ENCODE measurements around the gene RBFOX1.

DNA sequence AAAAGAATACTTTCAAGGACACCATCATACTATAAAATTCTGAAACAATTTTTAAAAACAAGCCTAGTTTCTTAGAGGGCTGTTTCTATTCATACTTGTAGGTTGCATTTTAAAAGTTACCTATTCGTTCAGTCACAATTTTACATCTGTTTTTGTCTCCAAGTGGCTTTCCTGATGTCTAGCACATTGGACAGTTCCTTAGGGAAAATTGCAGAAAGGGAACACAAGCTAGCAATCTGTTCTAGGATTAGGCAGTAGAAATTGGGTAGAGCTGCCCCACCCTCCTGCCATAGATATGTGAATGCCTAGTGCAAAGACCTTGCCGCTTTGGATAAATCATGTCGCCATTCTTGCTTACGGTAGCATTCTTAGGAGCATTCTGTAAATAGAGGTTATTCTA lies 358.9 kb downstream of the RBFOX1 start:
- TF ChIP-seq EZH2 (IDR thresholded peaks at IDR 0.05; ENCODE audit: insufficient read depth, low read length), result no peak
- TF ChIP-seq, protein P1, sequence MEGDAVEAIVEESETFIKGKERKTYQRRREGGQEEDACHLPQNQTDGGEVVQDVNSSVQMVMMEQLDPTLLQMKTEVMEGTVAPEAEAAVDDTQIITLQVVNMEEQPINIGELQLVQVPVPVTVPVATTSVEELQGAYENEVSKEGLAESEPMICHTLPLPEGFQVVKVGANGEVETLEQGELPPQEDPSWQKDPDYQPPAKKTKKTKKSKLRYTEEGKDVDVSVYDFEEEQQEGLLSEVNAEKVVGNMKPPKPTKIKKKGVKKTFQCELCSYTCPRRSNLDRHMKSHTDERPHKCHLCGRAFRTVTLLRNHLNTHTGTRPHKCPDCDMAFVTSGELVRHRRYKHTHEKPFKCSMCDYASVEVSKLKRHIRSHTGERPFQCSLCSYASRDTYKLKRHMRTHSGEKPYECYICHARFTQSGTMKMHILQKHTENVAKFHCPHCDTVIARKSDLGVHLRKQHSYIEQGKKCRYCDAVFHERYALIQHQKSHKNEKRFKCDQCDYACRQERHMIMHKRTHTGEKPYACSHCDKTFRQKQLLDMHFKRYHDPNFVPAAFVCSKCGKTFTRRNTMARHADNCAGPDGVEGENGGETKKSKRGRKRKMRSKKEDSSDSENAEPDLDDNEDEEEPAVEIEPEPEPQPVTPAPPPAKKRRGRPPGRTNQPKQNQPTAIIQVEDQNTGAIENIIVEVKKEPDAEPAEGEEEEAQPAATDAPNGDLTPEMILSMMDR (IDR thresholded peaks at IDR 0.05; ENCODE audit: insufficient read depth, low read depth, low read length), result no peak
